ENCODE measurements around the gene RDH13.

- TF ChIP-seq CTCF (conservative IDR thresholded peaks at IDR 0.05; ENCODE audit: low read length) (no peak), EZH2phosphoT487 (IDR thresholded peaks at IDR 0.05; ENCODE audit: borderline replicate concordance) (no peak)
Observed at GRCh38 chr19:55084416-55084815, 21.5 kb upstream of the RDH13 start.
